22Rv1 (cell line): ENCODE data around the gene ARID1B.

Source experiments
- CTCF ChIP-seq: fragments of 450-650 bp; IDR thresholded peaks from 2 replicates; pipeline ENCODE4 v1.5.1; 2017; ENCODE audit warnings: mild to moderate bottlenecking
- ZFX ChIP-seq: fragments of 450-650 bp; IDR thresholded peaks from 2 replicates; pipeline ENCODE4 v1.6.1; 2017; ENCODE audit warnings: antibody characterized with exemption, borderline replicate concordance

GRCh38 chr6:157055863-157056262, 278.7 kb downstream of the ARID1B start:
- no peak for TF ChIP-seq CTCF
- no peak for TF ChIP-seq ZFX
